NOMO-1 treated with dmso at 0.1 percent for 144 hours (cell line): ENCODE measurements around the gene HOXD10.

Experiments
- DNase-seq: peaks from one replicate; lab custom pipeline; 2025; ENCODE audit not compliant: unreplicated experiment; lab: John Stamatoyannopoulos, UW

Gene HOXD10

DNA sequence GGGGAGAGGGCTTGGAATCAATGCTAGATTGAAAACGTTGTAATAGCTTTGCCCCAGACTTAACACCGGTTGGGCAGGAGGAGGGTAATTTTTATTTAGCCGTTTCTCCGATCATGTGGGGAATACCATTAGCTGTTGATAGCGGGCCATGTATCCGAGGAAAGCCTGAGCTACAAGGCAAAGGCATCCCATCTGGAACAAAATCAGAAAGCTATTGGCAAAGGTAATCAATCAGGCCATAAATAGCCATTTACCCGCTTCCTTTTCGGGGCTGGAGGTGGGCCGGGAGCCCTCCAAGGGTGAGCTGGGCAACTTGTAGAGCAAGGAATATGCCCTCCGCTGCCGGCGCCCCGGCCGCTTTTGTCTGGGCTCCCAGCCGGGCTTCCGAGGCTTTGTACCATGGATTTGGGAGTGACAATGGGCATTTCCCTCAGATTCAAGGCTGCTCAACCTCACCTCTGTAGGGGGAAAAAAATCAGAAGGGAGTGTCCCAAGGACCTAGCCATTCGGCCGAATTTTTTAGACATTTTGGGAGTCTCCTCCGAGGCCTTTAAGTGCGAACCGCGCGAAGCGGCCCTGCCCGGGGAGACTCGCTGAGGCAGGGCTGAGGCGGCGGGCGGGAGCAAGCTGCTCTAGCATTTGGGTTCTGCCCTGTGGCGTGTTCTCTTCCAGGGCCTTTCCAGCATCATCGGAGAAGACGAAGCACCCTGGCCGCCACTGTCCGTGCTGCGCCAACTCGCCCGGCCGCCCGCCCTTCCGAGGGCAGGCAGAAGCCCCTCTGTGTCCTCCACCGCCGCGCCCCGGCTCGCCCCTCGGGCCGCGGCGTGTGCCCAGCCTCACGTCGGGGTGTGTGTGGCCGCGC, 4.8 kb downstream of the HOXD10 start:
- DNase-seq = no peak

DNA sequence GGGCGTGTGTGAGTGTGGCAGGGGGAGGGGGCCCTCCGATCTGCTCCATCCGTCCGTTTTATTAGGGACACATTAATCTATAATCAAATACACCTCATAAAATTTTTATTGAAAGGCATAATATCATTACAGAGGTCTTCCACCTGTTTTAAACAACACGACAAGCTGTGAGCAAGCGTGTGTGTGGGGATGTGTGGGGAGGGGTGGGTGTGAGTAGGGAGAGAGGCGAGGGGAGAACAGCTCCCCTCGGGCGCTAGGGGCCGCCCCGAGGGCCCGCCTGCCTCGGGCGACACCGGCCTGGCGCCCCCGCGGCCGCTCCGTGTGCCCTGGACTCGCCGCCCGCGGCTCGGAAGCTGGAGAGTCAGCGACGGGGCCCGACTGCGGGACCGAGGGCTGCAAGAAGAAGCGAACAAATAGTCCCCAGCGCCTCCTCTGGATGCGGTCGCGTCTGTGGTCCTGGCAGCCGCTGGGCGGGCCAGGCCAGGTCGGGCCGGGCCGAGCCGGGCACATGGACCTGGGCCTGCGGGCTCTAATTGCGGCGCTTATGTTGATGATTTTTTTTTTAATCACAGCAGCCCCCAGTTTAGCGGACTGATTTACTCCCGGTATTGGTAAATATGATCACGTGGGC, 5.6 kb downstream of the HOXD10 start:
- DNase-seq = no peak

DNA sequence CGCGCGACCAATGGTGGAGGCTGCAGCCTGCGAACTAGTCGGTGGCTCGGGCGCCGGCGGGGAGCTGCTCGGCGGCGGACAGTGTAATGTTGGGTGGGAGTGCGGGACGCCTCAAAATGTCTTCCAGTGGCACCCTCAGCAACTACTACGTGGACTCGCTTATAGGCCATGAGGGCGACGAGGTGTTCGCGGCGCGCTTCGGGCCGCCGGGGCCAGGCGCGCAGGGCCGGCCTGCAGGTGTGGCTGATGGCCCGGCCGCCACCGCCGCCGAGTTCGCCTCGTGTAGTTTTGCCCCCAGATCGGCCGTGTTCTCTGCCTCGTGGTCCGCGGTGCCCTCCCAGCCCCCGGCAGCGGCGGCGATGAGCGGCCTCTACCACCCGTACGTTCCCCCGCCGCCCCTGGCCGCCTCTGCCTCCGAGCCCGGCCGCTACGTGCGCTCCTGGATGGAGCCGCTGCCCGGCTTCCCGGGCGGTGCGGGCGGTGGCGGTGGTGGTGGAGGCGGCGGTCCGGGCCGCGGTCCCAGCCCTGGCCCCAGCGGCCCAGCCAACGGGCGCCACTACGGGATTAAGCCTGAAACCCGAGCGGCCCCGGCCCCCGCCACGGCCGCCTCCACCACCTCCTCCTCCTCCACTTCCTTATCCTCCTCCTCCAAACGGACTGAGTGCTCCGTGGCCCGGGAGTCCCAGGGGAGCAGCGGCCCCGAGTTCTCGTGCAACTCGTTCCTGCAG, 6.3 kb downstream of the HOXD10 start, which contains the start of gene HOXD9:
TSS of gene HOXD9 (plus strand) at position 37 of the 728 bp plus-strand sequence. CDS start at position 87, 50 bp downstream.
- DNase-seq = no peak

DNA sequence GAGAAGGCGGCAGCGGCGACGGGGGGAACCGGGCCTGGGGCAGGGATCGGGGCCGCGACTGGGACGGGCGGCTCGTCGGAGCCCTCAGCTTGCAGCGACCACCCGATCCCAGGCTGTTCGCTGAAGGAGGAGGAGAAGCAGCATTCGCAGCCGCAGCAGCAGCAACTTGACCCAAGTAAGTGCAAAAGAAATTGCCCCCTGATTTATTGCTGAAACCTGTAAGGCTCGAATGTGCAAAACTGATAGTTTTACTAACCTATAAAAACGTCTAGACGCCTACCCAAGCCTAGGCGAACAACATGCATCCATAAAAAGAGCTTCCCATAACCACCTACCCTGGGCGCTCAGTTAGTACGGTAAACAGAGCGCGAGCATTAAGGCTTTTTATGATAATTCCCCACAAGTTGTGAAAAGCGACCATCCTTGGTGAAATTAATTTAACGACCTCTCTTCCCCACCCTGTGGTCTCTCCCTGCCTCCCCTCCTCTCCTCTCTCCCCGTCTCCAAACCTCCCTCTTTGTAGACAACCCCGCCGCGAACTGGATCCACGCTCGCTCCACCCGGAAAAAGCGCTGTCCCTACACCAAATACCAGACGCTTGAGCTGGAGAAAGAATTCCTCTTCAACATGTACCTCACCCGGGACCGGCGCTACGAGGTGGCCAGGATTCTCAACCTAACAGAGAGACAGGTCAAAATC, 7.0 kb downstream of the HOXD10 start:
- DNase-seq = no peak

DNA sequence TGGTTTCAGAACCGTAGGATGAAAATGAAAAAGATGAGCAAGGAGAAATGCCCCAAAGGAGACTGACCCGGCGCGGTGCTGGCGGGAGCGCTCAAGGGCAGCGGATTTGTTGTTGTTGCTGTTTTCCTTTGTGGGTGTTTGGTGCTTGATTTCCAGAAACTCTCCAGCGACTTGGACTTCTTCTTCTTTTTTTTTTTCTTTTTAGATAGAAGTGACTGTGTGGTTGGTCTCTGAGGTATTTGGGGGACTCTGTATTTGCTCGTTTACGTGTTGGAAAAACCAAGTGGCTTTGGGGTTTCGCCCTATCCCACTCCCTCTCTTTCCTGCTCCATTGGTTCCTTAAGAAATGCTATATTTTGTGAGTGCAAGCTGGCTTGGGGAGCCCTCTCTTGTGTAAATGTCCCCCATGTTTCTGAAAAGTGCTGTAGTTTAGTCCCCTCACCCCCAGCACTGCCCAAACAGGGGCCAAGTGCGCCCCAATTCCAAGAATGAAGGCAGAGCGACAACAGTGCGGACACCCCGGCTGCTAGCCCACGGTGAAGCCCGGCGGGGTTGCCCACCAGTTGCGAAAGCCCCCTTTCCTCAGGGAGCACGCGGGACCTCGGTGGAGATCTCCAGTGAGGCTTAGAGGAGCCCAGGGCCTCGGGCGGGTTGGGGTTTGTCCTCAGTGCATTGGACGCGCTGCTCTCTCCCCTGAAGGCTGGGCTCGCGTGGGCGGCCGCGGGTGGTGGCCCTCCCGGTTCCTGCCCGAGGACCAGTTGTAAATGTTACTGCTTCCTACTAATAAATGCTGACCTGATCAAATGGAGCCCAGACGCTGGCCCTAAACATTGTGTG, 7.8 kb downstream of the HOXD10 start:
- no peak for DNase-seq

DNA sequence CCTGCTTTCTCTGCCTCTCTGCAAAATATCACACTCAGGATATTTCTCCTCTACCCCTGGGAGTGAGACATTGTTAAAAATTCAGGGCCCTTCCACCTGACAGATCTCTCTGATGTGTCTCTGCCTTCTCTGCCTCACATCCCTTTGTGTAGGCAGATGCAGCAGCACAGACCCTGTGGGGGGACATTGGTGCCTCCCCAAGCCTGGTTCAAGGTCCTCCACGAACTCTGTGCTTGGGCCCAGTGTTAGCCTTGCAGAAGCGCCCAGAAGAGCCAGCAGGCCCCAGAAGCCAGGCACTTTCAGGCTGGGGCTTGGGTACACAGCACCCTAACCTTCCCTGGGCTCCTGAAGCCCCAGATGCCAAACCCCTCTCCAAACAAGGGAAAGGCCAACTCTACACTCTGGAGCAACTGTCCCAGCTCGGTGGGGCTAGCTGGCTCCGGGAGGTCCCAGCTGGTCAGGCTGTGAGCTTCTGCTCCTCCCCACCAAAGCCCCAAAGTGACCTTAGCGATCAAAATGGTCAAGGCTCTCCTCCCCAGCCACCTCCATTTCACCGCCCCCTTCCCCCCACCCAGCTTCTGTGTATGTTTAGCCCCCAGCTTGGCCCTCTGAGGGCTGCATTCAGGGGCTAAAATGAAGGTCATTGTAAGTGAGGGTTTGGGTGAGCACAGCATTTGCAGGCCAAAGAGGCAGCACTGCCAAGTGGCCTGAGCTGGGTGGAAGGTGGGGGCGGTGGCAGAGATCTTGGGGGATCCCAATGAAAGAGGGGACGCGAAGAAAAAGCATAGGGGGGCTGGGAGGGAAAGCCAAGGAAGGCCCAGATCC, 8.6 kb downstream of the HOXD10 start:
- DNase-seq = no peak

DNA sequence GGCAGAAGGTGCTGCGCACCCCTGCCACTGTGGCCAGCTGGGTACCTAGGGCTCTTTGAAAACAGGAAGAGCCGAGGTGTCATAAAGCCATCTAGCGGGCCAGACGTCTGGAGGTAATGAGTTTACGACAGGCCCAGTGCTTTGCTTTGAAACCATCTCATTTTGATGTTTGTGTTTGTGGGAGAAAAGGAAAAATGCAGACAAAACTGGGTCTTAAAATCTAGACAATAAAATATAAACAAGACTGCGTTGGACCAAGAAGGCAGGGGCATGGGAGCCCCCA, 9.1 kb downstream of the HOXD10 start:
- DNase-seq = no peak

DNA sequence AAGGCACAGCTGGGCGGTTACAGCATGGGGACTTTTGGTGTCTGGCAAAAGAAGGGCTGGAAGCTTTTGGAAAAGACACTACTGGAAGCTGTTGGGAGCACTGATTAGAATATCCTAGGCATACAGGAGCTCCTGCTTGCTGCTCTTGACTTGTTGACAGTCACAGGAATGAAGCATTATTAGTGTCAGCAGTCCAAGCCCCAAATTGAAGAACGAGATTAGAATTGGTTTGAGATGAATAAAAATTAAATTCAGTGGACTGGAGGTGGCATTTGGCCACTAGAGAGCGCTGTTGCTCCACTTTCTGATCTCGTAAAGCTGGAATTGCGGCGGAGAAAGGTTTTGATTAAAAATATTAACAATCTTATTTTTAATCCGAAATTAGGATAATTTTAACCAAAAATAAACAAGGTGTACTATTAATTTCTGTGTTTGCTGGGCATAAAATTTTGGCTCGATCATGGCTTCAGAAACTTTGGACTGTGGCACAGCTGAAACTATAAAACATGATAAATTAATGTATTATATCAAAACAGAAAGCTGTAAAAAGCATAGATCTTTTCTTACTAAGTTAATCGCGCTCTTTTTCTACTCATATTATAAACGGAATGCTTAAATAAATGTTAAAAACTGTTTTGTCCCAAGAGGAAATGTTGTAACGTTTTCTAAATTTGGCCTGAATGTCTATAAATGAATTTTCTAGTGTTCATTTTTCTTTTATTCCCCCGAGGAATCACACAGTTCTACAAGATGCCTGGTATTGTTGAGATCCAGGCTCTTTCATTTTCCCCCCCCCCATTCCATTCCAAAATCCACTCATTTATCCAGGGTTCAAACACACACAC, 10.6 kb downstream of the HOXD10 start:
- no peak for DNase-seq

DNA sequence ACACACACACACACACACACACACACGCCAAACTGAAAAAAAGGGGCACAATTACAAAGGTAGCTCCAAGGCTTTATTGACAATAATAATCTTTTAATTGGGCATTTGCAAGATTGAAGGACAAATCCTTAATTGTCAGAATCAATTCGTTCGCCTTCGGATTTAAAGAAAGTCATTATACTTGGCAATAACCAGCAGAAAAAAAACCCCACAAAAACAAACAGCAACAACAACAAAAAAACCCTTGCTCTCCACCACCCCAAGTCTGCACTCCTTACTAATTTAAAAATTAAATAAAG, 11.1 kb downstream of the HOXD10 start:
- DNase-seq = no peak

DNA sequence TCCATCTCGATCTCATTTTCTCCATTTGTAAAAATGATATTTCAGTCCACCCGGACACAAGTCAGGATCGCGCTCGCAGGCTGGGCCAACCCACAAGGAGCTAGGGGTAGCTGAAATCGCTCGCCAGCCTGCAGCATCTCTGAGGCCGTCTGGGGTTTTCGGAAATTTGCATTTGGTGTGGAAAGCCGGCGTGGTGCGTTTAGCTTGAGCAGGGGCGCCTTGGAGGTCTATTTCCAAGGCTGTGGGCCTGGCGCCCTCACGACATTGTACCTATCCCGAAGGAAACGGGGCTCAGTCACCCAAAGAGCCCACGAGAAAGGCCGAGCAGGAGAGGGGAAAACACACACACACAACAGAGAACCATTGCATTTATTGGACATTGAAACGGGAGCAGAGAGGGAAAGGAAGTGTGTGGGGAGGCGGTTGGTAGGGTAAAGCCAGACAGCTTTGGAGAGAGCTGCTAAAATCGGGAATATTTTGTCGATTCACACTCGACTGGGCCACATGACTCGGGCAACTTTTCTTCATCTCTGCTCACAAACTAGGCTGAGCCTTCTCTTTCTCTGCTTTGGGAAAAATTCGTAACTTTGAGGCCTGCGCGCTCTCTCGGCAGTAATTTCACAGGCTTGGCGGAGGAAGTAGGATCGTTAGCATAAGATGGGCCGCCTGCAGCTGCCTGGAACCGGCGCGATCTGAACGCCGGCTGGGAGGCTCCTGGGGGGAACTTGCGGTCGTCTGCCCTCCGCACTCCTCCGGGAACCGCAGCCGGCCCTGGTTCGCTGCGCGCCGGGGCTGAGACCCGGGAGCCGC, 11.8 kb downstream of the HOXD10 start:
- DNase-seq = no peak

DNA sequence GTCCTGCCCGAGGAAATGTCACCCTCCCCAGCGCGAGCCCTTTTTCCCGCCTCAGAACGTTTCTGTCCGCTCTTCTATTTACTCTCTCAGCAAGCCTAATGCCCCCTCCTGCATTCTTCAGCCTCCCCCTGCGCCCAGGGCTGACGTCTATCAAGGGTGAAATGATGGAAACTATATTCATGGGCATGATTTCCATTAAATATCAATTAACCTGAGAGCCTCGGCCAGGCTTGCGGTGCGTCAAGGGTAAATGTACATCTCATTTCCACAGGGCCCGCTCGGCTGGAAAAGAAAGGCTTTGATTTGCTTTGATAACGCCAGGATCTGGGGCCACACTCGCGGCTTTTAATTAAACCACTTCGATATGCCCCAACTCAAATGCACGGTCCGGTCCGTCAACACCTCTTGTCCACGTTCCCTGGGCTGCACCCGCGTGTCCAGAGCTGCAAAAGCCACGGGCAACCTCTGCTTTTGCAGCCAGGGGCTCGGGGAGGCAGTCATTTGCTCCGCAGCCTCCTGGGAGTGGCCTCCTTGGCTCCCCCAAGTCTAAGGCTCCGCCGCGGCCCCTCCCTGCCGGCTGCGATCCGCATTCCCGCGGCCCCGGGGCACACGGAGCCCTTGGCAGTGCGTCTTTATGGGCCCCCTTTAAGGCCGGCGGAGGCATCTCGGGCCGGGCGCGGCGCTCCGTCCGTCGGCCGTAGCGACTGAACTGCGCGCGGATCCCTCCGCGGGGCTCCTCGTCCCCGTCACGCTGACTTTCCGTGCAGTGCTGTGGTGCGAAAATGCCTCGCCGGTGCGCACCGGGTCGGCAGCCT, 12.6 kb downstream of the HOXD10 start, which contains the start of gene HOXD8:
TSS of gene HOXD8 (plus strand) at position 724 of the 815 bp plus-strand sequence. CDS start 662 bp downstream, outside the sequence.
- DNase-seq = no peak

DNA sequence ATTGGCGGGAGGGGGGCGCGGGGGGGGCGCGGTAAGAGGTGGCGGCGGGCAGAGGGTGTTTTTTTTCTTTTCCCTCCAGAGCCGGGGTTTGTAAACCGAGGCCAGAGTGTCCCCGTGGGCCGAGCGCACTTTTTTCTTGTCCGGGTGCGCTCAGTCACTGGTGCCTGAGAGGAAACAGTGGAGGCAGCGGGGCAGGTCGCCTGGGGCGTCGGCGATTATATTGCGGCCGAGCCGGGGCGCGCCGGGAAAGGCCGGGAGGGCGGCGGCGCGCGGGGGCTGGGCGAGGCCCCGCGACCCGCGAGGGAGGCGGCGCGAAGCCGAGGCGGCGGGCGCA, 13.2 kb downstream of the HOXD10 start:
- no peak for DNase-seq

DNA sequence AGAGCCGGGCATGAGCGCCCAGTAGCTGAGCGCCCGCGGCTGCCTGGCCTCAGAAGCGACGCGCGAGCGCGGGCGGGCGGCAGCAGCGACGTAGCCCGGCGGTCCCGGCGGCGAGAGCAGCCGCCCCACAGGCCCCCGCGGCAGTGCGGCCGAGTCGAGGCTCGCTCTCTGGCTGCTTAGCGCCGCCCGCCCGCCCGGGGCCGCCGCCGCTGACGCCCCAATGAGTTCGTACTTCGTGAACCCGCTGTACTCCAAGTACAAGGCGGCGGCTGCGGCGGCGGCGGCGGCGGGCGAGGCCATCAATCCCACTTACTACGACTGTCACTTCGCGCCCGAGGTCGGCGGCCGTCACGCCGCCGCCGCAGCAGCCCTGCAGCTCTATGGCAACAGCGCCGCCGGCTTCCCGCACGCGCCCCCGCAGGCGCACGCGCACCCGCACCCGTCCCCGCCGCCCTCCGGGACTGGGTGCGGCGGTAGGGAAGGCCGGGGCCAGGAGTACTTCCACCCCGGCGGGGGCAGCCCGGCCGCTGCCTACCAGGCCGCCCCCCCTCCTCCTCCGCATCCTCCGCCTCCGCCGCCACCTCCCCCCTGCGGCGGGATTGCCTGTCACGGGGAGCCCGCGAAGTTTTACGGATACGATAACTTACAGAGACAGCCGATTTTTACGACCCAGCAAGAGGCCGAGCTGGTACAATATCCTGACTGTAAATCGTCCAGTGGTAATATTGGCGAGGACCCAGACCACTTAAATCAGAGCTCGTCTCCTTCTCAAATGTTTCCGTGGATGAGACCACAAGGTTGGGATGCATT, 13.8 kb downstream of the HOXD10 start:
- DNase-seq = no peak

DNA sequence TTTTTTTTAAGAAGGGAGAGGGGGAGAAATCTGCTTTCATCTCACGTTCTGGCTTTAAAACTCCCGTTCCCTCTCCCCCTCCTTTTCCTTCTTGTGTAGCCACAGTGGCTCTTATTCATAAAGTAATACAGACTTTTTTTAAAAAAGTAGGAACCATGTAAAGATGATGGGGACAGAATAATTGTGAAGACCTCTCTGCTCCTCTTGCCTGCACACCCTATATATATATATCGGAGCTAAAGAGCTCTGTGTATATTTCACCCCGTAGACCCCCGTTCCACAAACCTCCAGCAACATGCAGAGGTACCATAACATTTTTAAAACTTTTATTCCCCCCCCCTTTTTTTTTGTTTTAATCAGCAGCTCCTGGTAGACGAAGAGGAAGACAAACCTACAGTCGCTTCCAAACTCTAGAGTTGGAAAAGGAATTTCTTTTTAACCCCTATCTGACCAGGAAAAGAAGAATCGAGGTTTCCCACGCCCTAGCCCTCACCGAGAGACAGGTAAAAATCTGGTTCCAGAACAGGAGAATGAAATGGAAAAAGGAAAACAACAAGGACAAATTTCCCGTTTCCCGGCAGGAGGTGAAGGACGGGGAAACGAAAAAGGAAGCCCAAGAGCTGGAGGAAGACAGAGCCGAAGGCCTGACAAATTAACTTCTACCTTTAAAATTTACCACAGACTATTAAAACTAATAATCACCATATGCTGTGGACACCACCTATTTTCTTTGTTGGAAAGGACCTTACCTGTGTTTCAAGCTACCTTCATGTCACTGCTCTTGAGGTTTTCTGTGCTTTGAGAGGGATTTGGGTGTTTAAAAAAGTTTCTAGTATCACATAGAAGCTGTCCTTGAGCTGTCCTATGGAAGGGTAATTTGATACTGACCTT, 14.6 kb downstream of the HOXD10 start:
- DNase-seq = no peak

DNA sequence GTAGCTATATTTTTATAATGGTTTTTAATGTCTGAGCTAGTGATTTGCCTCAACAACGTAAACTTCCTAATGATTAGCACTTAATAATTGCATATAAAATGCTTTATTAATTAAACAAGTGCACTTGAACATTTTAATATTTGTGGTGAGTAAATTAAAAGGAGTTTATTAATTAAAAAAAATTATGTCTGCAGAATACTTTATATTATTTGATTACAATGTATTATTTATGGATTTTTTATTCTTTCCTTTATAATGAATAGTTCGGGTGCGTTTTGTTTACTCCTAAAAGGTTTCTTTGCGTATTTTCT, 15.2 kb downstream of the HOXD10 start:
- no peak for DNase-seq
